Activated CD4-positive, alpha-beta T cell treated with anti-CD3 and anti-CD28 coated beads, Interleukin-2, Interleukin-4, amounts not matched to agents 100 ng/mL and 50 ng/mL, durations not matched to agents 16 hours and 8 hours (primary cell): Measurements from ENCODE around the gene ALOXE3.

Experiments
- DNase-seq: peaks from one replicate; pipeline ENCODE4 v3.0.0-alpha.2; 2020; ENCODE audit warnings: low spot score

Gene ALOXE3

GRCh38 chr17:8141741-8142140 is 23.4 kb upstream of the ALOXE3 start:
- no peak for DNase-seq

- DNase-seq, result no peak
Measured at GRCh38 chr17:8141045-8141444, 22.7 kb upstream of the ALOXE3 start.

GRCh38 chr17:8140065-8141029 is 22.0 kb upstream of the ALOXE3 start:
- DNase-seq, result no peak

- DNase-seq, result peak; percentile 99
Measured at GRCh38 chr17:8138672-8139371, 20.5 kb upstream of the ALOXE3 start.

- no peak for DNase-seq
Measured at GRCh38 chr17:8138374-8138671, 20.0 kb upstream of the ALOXE3 start.

- DNase-seq, result no peak
Measured at GRCh38 chr17:8137645-8138373, 19.5 kb upstream of the ALOXE3 start.

GRCh38 chr17:8133941-8134340 is 15.6 kb upstream of the ALOXE3 start:
- no peak for DNase-seq

GRCh38 chr17:8133399-8133798 is 15.1 kb upstream of the ALOXE3 start:
- DNase-seq, result no peak

- DNase-seq, result no peak
Measured at GRCh38 chr17:8131844-8132441, 13.6 kb upstream of the ALOXE3 start.

GRCh38 chr17:8128125-8128784 is 9.9 kb upstream of the ALOXE3 start:
- DNase-seq, result no peak

- no peak for DNase-seq
Measured at GRCh38 chr17:8126491-8127066, 8.3 kb upstream of the ALOXE3 start.

GRCh38 chr17:8125947-8126490 is 7.7 kb upstream of the ALOXE3 start:
- DNase-seq, result no peak

GRCh38 chr17:8125154-8125946 is 7.0 kb upstream of the ALOXE3 start:
- peak; percentile 91 for DNase-seq

- DNase-seq, result no peak
Measured at GRCh38 chr17:8124350-8125153, 6.2 kb upstream of the ALOXE3 start.

GRCh38 chr17:8123695-8124349 is 5.5 kb upstream of the ALOXE3 start, which contains the start of gene HES7:
Gene HES7, minus strand, starts transcription at chr17:8124106. Its CDS starts 22 bp downstream, at chr17:8124084.
- DNase-seq, result no peak

GRCh38 chr17:8122924-8123694 is 4.8 kb upstream of the ALOXE3 start:
- DNase-seq, result peak; percentile 68

GRCh38 chr17:8122422-8122923 is 4.2 kb upstream of the ALOXE3 start:
- DNase-seq, result no peak
